A673 (cell line): ENCODE results near the gene HMGXB4.

Experiments used
- EZH2 ChIP-seq: fragments of 200-600 bp; sonication (generic); IDR thresholded peaks from 2 replicates; pipeline ENCODE4 v1.6.1; 2017; ENCODE audit warnings: borderline replicate concordance, low read depth, mild to moderate bottlenecking, mixed read lengths, antibody characterized with exemption, low read length; ENCODE audit not compliant: poor library complexity, severe bottlenecking
- TF ChIP-seq, protein P1 (sequence below): fragments of 300-800, 200-600 bp; sonication (generic); conservative IDR thresholded peaks from 2 replicates; pipeline ENCODE4 v1.5.1; 2017; ENCODE audit warnings: low read depth, mild to moderate bottlenecking, antibody characterized with exemption, low read length, moderate library complexity, mixed read lengths

DNA sequence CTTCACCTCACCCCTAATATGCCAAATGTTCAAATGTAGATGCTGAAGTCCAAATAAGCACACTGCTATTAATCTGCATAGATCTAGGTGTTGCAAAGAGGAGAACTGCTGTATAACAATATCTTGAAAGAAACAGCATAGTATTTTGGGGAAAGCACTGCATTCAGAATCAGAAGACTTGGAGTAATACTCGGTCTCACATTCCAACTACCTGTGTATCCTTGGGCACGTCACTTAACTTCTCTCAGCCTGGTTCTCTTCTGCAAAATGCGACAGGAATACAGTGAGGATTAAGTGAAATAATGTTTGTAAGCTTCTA is 332 bp upstream of the HMGXB4 start:
- TF ChIP-seq, protein P1, sequence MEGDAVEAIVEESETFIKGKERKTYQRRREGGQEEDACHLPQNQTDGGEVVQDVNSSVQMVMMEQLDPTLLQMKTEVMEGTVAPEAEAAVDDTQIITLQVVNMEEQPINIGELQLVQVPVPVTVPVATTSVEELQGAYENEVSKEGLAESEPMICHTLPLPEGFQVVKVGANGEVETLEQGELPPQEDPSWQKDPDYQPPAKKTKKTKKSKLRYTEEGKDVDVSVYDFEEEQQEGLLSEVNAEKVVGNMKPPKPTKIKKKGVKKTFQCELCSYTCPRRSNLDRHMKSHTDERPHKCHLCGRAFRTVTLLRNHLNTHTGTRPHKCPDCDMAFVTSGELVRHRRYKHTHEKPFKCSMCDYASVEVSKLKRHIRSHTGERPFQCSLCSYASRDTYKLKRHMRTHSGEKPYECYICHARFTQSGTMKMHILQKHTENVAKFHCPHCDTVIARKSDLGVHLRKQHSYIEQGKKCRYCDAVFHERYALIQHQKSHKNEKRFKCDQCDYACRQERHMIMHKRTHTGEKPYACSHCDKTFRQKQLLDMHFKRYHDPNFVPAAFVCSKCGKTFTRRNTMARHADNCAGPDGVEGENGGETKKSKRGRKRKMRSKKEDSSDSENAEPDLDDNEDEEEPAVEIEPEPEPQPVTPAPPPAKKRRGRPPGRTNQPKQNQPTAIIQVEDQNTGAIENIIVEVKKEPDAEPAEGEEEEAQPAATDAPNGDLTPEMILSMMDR = no peak
- TF ChIP-seq EZH2 = no peak
